Measurements from ENCODE around the gene CD28.

The CD28 gene

GRCh38 chr2:203756161-203756560 is 49.7 kb downstream of the CD28 start:
- Histone ChIP-seq H3K79me2 (ENCODE audit: control insufficient read depth, insufficient read depth, low read length) (no peaks in the 10 kb centered on the region), H4K5ac (ENCODE audit: low read length) (no peak overlapping the region), H3K18ac (ENCODE audit: low read length) (no peak overlapping the region), H3K23ac (ENCODE audit: low read length) (no peak overlapping the region), H3K27ac (ENCODE audit: low read depth, low read length) (no peak overlapping the region), H3K4me3 (ENCODE audit: low read length) (no peak overlapping the region), H3K4me1 (ENCODE audit: control insufficient read depth, low read depth, low read length) (no peaks in the 10 kb centered on the region), H3K9ac (ENCODE audit: low read length) (no peak overlapping the region), H2AK5ac (ENCODE audit: low read length) (no peak overlapping the region), H3K36me3 (ENCODE audit: control insufficient read depth, insufficient read depth, low read length) (no peaks in the 10 kb centered on the region), H3K4me2 (ENCODE audit: low read length) (no peak overlapping the region), H3K27me3 (ENCODE audit: insufficient read depth, low read length, poor library complexity) (no peaks in the 10 kb centered on the region), H3K4ac (ENCODE audit: low read depth, low read length) (no peak overlapping the region), H4K8ac (ENCODE audit: low read depth, low read length) (no peak overlapping the region), H2BK120ac (ENCODE audit: low read depth, low read length) (no peak overlapping the region), H2BK5ac (ENCODE audit: low read length) (no peak overlapping the region), H3K56ac (ENCODE audit: low read length) (no peak overlapping the region), H3K79me1 (ENCODE audit: low read length) (no peaks in the 10 kb centered on the region), H2BK15ac (replicated peaks; ENCODE audit: low read depth) (no peak overlapping the region)
- no CpG with 5 or more reads among the region's 1 CpG for WGBS (ENCODE audit: extremely low coverage, insufficient coverage, low lambda C conversion rate)
- no peak for DNase-seq

- no CpG with 5 or more reads among the region's 4 CpGs for WGBS (ENCODE audit: extremely low coverage, insufficient coverage, low lambda C conversion rate)
- Histone ChIP-seq H3K79me2 (ENCODE audit: control insufficient read depth, insufficient read depth, low read length) (no peaks in the 10 kb centered on the region), H4K8ac (ENCODE audit: low read depth, low read length) (no peak overlapping the region), H3K27me3 (ENCODE audit: insufficient read depth, low read length, poor library complexity) (no peaks in the 10 kb centered on the region), H3K4ac (ENCODE audit: low read depth, low read length) (no peak overlapping the region), H3K4me3 (ENCODE audit: low read length) (no peak overlapping the region), H2BK15ac (replicated peaks; ENCODE audit: low read depth) (no peak overlapping the region), H3K36me3 (ENCODE audit: control insufficient read depth, insufficient read depth, low read length) (no peaks in the 10 kb centered on the region), H3K18ac (ENCODE audit: low read length) (no peak overlapping the region), H3K4me2 (ENCODE audit: low read length) (no peak overlapping the region), H2AK5ac (ENCODE audit: low read length) (no peak overlapping the region), H3K79me1 (ENCODE audit: low read length) (no peaks in the 10 kb centered on the region), H3K4me1 (ENCODE audit: control insufficient read depth, low read depth, low read length) (no peaks in the 10 kb centered on the region), H3K9ac (ENCODE audit: low read length) (no peak overlapping the region), H2BK120ac (ENCODE audit: low read depth, low read length) (no peak overlapping the region), H3K27ac (ENCODE audit: low read depth, low read length) (no peak overlapping the region), H3K56ac (ENCODE audit: low read length) (no peak overlapping the region), H3K23ac (ENCODE audit: low read length) (no peak overlapping the region), H2BK5ac (ENCODE audit: low read length) (no peak overlapping the region), H4K5ac (ENCODE audit: low read length) (no peak overlapping the region)
- peak; percentile 14 for DNase-seq
Measured at GRCh38 chr2:203758841-203759689, 52.6 kb downstream of the CD28 start.

- Histone ChIP-seq H3K27me3 (ENCODE audit: insufficient read depth, low read length, poor library complexity) (no peaks in the 10 kb centered on the region), H3K4me1 (ENCODE audit: control insufficient read depth, low read depth, low read length) (no peaks in the 10 kb centered on the region), H3K36me3 (ENCODE audit: control insufficient read depth, insufficient read depth, low read length) (no peaks in the 10 kb centered on the region), H2BK5ac (ENCODE audit: low read length) (no peak overlapping the region), H3K4ac (ENCODE audit: low read depth, low read length) (no peak overlapping the region), H3K56ac (ENCODE audit: low read length) (no peak overlapping the region), H3K79me1 (ENCODE audit: low read length) (no peaks in the 10 kb centered on the region), H3K79me2 (ENCODE audit: control insufficient read depth, insufficient read depth, low read length) (no peaks in the 10 kb centered on the region), H3K27ac (ENCODE audit: low read depth, low read length) (no peak overlapping the region), H3K4me3 (ENCODE audit: low read length) (no peak overlapping the region), H2BK15ac (replicated peaks; ENCODE audit: low read depth) (no peak overlapping the region), H2AK5ac (ENCODE audit: low read length) (no peak overlapping the region), H2BK120ac (ENCODE audit: low read depth, low read length) (no peak overlapping the region), H3K23ac (ENCODE audit: low read length) (no peak overlapping the region), H4K5ac (ENCODE audit: low read length) (no peak overlapping the region), H4K8ac (ENCODE audit: low read depth, low read length) (no peak overlapping the region), H3K9ac (ENCODE audit: low read length) (no peak overlapping the region), H3K4me2 (ENCODE audit: low read length) (no peak overlapping the region), H3K18ac (ENCODE audit: low read length) (no peak overlapping the region)
- DNase-seq, result peak; percentile 30
- WGBS (ENCODE audit: extremely low coverage, insufficient coverage, low lambda C conversion rate), result no CpG with 5 or more reads among the region's 4 CpGs
Measured at GRCh38 chr2:203759690-203760365, 53.4 kb downstream of the CD28 start.

- Histone ChIP-seq H3K23ac (ENCODE audit: low read length) (no peak overlapping the region), H3K36me3 (ENCODE audit: control insufficient read depth, insufficient read depth, low read length) (no peaks in the 10 kb centered on the region), H3K56ac (ENCODE audit: low read length) (no peak overlapping the region), H3K4ac (ENCODE audit: low read depth, low read length) (no peak overlapping the region), H3K27me3 (ENCODE audit: insufficient read depth, low read length, poor library complexity) (no peaks in the 10 kb centered on the region), H2BK15ac (replicated peaks; ENCODE audit: low read depth) (no peak overlapping the region), H2BK120ac (ENCODE audit: low read depth, low read length) (no peak overlapping the region), H3K4me3 (ENCODE audit: low read length) (no peak overlapping the region), H3K79me2 (ENCODE audit: control insufficient read depth, insufficient read depth, low read length) (no peaks in the 10 kb centered on the region), H3K4me2 (ENCODE audit: low read length) (no peak overlapping the region), H4K8ac (ENCODE audit: low read depth, low read length) (no peak overlapping the region), H3K9ac (ENCODE audit: low read length) (no peak overlapping the region), H3K18ac (ENCODE audit: low read length) (no peak overlapping the region), H3K4me1 (ENCODE audit: control insufficient read depth, low read depth, low read length) (no peaks in the 10 kb centered on the region), H2BK5ac (ENCODE audit: low read length) (no peak overlapping the region), H3K79me1 (ENCODE audit: low read length) (no peaks in the 10 kb centered on the region), H2AK5ac (ENCODE audit: low read length) (no peak overlapping the region), H3K27ac (ENCODE audit: low read depth, low read length) (no peak overlapping the region), H4K5ac (ENCODE audit: low read length) (no peak overlapping the region)
- DNase-seq, result no peak
- no CpG with 5 or more reads among the region's 1 CpG for WGBS (ENCODE audit: extremely low coverage, insufficient coverage, low lambda C conversion rate)
Measured at GRCh38 chr2:203761121-203761520, 54.7 kb downstream of the CD28 start.

GRCh38 chr2:203763241-203763937 is 57.0 kb downstream of the CD28 start:
- no peaks in the 10 kb centered on the region for H3K79me2 ChIP-seq (ENCODE audit: control insufficient read depth, insufficient read depth, low read length)
- H4K8ac ChIP-seq (ENCODE audit: low read depth, low read length), result no peak overlapping the region
- no peaks in the 10 kb centered on the region for H3K36me3 ChIP-seq (ENCODE audit: control insufficient read depth, insufficient read depth, low read length)
- no peak for DNase-seq
- no peak overlapping the region for H2BK120ac ChIP-seq (ENCODE audit: low read depth, low read length)
- H3K4me1 ChIP-seq (ENCODE audit: control insufficient read depth, low read depth, low read length), result no peaks in the 10 kb centered on the region
- H4K5ac ChIP-seq (ENCODE audit: low read length), result no peak overlapping the region
- no peak overlapping the region for H3K9ac ChIP-seq (ENCODE audit: low read length)
- H3K56ac ChIP-seq (ENCODE audit: low read length), result no peak overlapping the region
- H3K79me1 ChIP-seq (ENCODE audit: low read length), result no peaks in the 10 kb centered on the region
- no peak overlapping the region for H3K4me3 ChIP-seq (ENCODE audit: low read length)
- no peak overlapping the region for H3K4me2 ChIP-seq (ENCODE audit: low read length)
- H3K27me3 ChIP-seq (ENCODE audit: insufficient read depth, low read length, poor library complexity), result no peaks in the 10 kb centered on the region
- no peak overlapping the region for H3K27ac ChIP-seq (ENCODE audit: low read depth, low read length)
- no CpG with 5 or more reads among the region's 1 CpG for WGBS (ENCODE audit: extremely low coverage, insufficient coverage, low lambda C conversion rate)
- H2AK5ac ChIP-seq (ENCODE audit: low read length), result no peak overlapping the region
- no peak overlapping the region for H3K18ac ChIP-seq (ENCODE audit: low read length)
- no peak overlapping the region for H3K23ac ChIP-seq (ENCODE audit: low read length)
- H2BK15ac ChIP-seq (replicated peaks; ENCODE audit: low read depth), result no peak overlapping the region
- no peak overlapping the region for H3K4ac ChIP-seq (ENCODE audit: low read depth, low read length)
- no peak overlapping the region for H2BK5ac ChIP-seq (ENCODE audit: low read length)

Measured in mesendoderm (in vitro differentiated cells).